HepG2 (cell line): Measurements from ENCODE around the gene FAAP100. TPM values are rescaled to one million over a fixed set of nuclear protein-coding genes. Genes with fewer than 3 reads are reported as not detected.
A peak's percentile ranks its signal among the peaks of the same experiment; 100 is the strongest.

ENCODE experiments used
- CBX2 ChIP-seq, 2 experiments: fragments of 200-600 bp in 1 of 2; sonication (generic); formaldehyde crosslinking in 1 of 2; IDR thresholded peaks; 2 replicates each; pipeline versions ENCODE4 v1.7.0 to v1.8.1; 2018 to 2022; ENCODE audit warnings: low read depth in 2 of 2, low read length in 1 of 2, mild to moderate bottlenecking in 1 of 2, missing genetic modification reagents in 1 of 2
- CHD4 ChIP-seq: fragments of 200-600 bp; sonication (generic); IDR thresholded peaks from 2 replicates; pipeline ENCODE4 v1.7.0; 2017; ENCODE audit warnings: mild to moderate bottlenecking, low read length, borderline replicate concordance
- FOXC1 ChIP-seq: sonication (generic); formaldehyde crosslinking; IDR thresholded peaks from 2 replicates; pipeline ENCODE4 v1.8.0; 2022; ENCODE audit warnings: mild to moderate bottlenecking, missing genetic modification reagents, borderline replicate concordance
- GTF3A ChIP-seq: sonication (generic); formaldehyde crosslinking; conservative IDR thresholded peaks from 2 replicates; pipeline ENCODE4 v1.4.0; 2020; ENCODE audit warnings: mild to moderate bottlenecking, missing genetic modification reagents
- HDAC1 ChIP-seq: sonication (generic); formaldehyde crosslinking; IDR thresholded peaks from 2 replicates; pipeline ENCODE4 v1.5.1; 2020; ENCODE audit warnings: mild to moderate bottlenecking, missing genetic modification reagents
- KAT2B ChIP-seq: fragments of 150-350 bp; IDR thresholded peaks from 2 replicates; pipeline ENCODE4 v1.6.1; 2014; ENCODE audit warnings: low read depth, low read length, borderline replicate concordance
- KLF13 ChIP-seq: sonication (generic); formaldehyde crosslinking; IDR thresholded peaks from 2 replicates; pipeline ENCODE4 v1.4.0; 2020; ENCODE audit warnings: mild to moderate bottlenecking, missing genetic modification reagents
- MEIS1 ChIP-seq: sonication (generic); formaldehyde crosslinking; IDR thresholded peaks from 2 replicates; pipeline ENCODE4 v1.9.0; 2021; ENCODE audit warnings: mild to moderate bottlenecking, missing genetic modification reagents, moderate library complexity, borderline replicate concordance
- NPAS2 ChIP-seq: sonication (generic); formaldehyde crosslinking; IDR thresholded peaks from 2 replicates; pipeline ENCODE4 v1.8.0; 2022; ENCODE audit warnings: mild to moderate bottlenecking, missing genetic modification reagents, borderline replicate concordance
- PRMT3 ChIP-seq: sonication (generic); formaldehyde crosslinking; IDR thresholded peaks from 2 replicates; pipeline ENCODE4 v1.8.1; 2022; ENCODE audit warnings: low read depth, mild to moderate bottlenecking, moderate library complexity, missing genetic modification reagents, borderline replicate concordance
- RBFOX2 ChIP-seq: fragments of 200-400 bp; formaldehyde crosslinking; IDR thresholded peaks from 2 replicates; pipeline ENCODE4 v1.6.1; 2017; ENCODE audit warnings: low read depth, mild to moderate bottlenecking, low read length
- SNAI1 ChIP-seq: sonication (generic); formaldehyde crosslinking; IDR thresholded peaks from 2 replicates; pipeline ENCODE4 v1.5.0; 2020; ENCODE audit warnings: mild to moderate bottlenecking, missing genetic modification reagents, borderline replicate concordance
- ZFP36L1 ChIP-seq: sonication (generic); formaldehyde crosslinking; IDR thresholded peaks from 2 replicates; pipeline ENCODE4 v1.8.0; 2022; ENCODE audit warnings: mild to moderate bottlenecking, missing genetic modification reagents, moderate library complexity
- ZFP82 ChIP-seq: sonication (generic); formaldehyde crosslinking; IDR thresholded peaks from 2 replicates; pipeline ENCODE4 v1.5.1; 2020; ENCODE audit warnings: mild to moderate bottlenecking, missing genetic modification reagents, borderline replicate concordance
- ZFX ChIP-seq: sonication (generic); formaldehyde crosslinking; IDR thresholded peaks from 2 replicates; pipeline ENCODE4 v1.4.0; 2020; ENCODE audit warnings: mild to moderate bottlenecking, low read depth, missing genetic modification reagents, moderate library complexity
- ZNF224 ChIP-seq: sonication (generic); formaldehyde crosslinking; IDR thresholded peaks from 2 replicates; pipeline ENCODE4 v1.5.0; 2020; ENCODE audit warnings: mild to moderate bottlenecking, missing genetic modification reagents
- ZNF260 ChIP-seq: sonication (generic); formaldehyde crosslinking; IDR thresholded peaks from 2 replicates; pipeline ENCODE4 v1.4.0; 2020; ENCODE audit warnings: missing genetic modification reagents, low read depth, mild to moderate bottlenecking, borderline replicate concordance
- ZNF264 ChIP-seq: sonication (generic); formaldehyde crosslinking; IDR thresholded peaks from 2 replicates; pipeline ENCODE4 v1.4.0; 2020; ENCODE audit warnings: missing genetic modification reagents
- ZNF441 ChIP-seq: sonication (generic); formaldehyde crosslinking; IDR thresholded peaks from 2 replicates; pipeline ENCODE4 v1.7.0; 2021; ENCODE audit warnings: missing genetic modification reagents, borderline replicate concordance
- ZNF484 ChIP-seq: sonication (generic); formaldehyde crosslinking; IDR thresholded peaks from 2 replicates; pipeline ENCODE4 v1.5.1; 2020; ENCODE audit warnings: mild to moderate bottlenecking, low read depth, missing genetic modification reagents, borderline replicate concordance
- ZNF644 ChIP-seq: IDR thresholded peaks from 2 replicates; pipeline ENCODE4 v1.6.1; 2016; ENCODE audit warnings: low read depth
- ZNF775 ChIP-seq: sonication (generic); formaldehyde crosslinking; IDR thresholded peaks from 2 replicates; pipeline ENCODE4 v1.4.0; 2020; ENCODE audit warnings: missing genetic modification reagents, mild to moderate bottlenecking, moderate library complexity, borderline replicate concordance
- polyA plus RNA-seq, 8 experiments: library from polyadenylated mRNA; depleted of rRNA in 3 of 8; stranded (reverse) in 7 of 8; unstranded in 1 of 8; fragments of >200 nt; fragmentation: Illumina TruSeq in 4 of 8; extraction: Trizol in 4 of 8; gene quantifications; 2 replicates each; pipeline versions ENCODE4 v1.2.1 to v1.2.3, GENCODE V29; 2011 to 2016; ENCODE audit warnings: low read depth in 4 of 8, missing spikeins in 1 of 8, mixed read lengths in 1 of 8; ENCODE audit not compliant: insufficient read depth in 1 of 8
- total RNA-seq, 5 experiments: library from RNA; depleted of rRNA; stranded (reverse); fragments of >200 nt; fragmentation: Illumina TruSeq; extraction: Trizol; gene quantifications; 2 replicates each; pipeline ENCODE4 v1.2.3, GENCODE V29; 2016; ENCODE audit warnings: low read depth in 1 of 5
- TF ChIP-seq, protein P1 (sequence below): sonication (generic); formaldehyde crosslinking; IDR thresholded peaks from 2 replicates; pipeline ENCODE4 v1.4.0; 2020; ENCODE audit warnings: missing genetic modification reagents, mild to moderate bottlenecking, borderline replicate concordance

Gene FAAP100
- total and polyA plus RNA-seq, 2 of the 13 experiments (the other 11 are each of a cell fraction or from before 2014, with no cell fraction given) = 7.6 to 20.8 TPM

DNA sequence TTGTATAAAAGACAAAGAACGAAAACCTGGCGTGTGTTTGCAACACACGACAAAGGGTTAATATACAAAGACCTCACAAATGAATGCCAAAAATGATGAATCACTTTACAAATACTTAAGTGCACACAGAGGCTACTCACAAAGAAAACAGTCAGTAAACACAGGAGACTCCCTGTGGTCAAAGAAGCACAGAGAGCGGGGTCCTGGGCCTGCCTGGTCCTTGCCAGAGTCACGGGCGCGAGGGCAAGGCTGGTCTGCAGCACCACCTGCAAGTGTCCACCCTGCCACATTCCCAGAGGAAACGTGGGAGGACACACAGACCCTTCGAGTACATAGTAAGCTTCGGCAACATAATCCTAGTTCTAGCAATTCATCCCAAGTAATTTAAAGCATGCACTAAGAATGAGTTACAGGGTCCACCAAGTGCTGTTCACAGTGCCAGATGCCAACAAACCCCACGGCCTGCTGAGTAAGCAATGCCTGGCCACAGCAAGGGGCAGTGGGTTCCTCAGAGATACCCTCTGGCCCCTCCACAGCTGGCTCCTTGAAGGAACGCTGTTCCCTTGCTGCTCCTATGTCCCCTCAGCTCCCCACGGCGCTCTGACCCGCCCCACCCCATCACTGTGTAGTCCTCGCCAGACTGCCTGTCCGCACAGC, 24.6 kb upstream of the FAAP100 start (continued):
- TF ChIP-seq KLF13 (no peak), CHD4 (no peak), ZFX (CRISPR knock-in tag) (no peak), ZNF484 (CRISPR knock-in tag) (no peak), CBX2 (IDR thresholded peaks at IDR 0.05; ENCODE audit: low read depth, low read length) (no peak), CBX2 (CRISPR knock-in tag; IDR thresholded peaks at IDR 0.05; ENCODE audit: low read depth) (no peak), HDAC1 (CRISPR knock-in tag) (peak; percentile 40; the same call in 1 of the 2 replicates), FOXC1 (no peak), KAT2B (no peak), GTF3A (no peak), SNAI1 (CRISPR knock-in tag) (no peak), ZNF644 (CRISPR knock-in tag) (no peak), ZFP36L1 (CRISPR knock-in tag) (no peak), PRMT3 (CRISPR knock-in tag) (no peak), NPAS2 (CRISPR knock-in tag) (no peak), ZNF264 (CRISPR knock-in tag) (no peak), ZFP82 (no peak), RBFOX2 (0 out of 2 replicates have a peak, but pooled peaks have one; percentile 28), MEIS1 (CRISPR knock-in tag) (no peak; the same call in 1 of the 2 replicates), ZNF775 (no peak), ZNF224 (CRISPR knock-in tag) (peak; percentile 18; the same call in 1 of the 2 replicates), ZNF260 (CRISPR knock-in tag) (no peak), ZNF441 (CRISPR knock-in tag) (no peak)
- TF ChIP-seq, protein P1, sequence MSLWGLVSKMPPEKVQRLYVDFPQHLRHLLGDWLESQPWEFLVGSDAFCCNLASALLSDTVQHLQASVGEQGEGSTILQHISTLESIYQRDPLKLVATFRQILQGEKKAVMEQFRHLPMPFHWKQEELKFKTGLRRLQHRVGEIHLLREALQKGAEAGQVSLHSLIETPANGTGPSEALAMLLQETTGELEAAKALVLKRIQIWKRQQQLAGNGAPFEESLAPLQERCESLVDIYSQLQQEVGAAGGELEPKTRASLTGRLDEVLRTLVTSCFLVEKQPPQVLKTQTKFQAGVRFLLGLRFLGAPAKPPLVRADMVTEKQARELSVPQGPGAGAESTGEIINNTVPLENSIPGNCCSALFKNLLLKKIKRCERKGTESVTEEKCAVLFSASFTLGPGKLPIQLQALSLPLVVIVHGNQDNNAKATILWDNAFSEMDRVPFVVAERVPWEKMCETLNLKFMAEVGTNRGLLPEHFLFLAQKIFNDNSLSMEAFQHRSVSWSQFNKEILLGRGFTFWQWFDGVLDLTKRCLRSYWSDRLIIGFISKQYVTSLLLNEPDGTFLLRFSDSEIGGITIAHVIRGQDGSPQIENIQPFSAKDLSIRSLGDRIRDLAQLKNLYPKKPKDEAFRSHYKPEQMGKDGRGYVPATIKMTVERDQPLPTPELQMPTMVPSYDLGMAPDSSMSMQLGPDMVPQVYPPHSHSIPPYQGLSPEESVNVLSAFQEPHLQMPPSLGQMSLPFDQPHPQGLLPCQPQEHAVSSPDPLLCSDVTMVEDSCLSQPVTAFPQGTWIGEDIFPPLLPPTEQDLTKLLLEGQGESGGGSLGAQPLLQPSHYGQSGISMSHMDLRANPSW = no peak
